SK-N-SH (cell line): ENCODE results near the gene SLC11A1. TPM values are rescaled to one million over a fixed set of nuclear protein-coding genes. Genes with fewer than 3 reads are reported as not detected.

Source experiments
- CTCF ChIA-PET: fragments of 300-600, 350-600 bp; formaldehyde crosslinking; extraction: SDS; loops from one replicate; lab custom pipeline; 2021; lab: Yijun Ruan, JAX
- POLR2A ChIA-PET: fragments of 350-600 bp; sonication (Branson Sonifier 250); formaldehyde crosslinking; extraction: SDS; loops from one replicate; lab custom pipeline; 2020; ENCODE audit warnings: antibody characterized with exemption, inconsistent platforms; lab: Yijun Ruan, JAX
- DNase-seq: peaks from one replicate; pipeline ENCODE4 v3.0.0; 2012
- H2AFZ ChIP-seq: fragments of 200-600 bp; sonication (generic); 2 replicates; pipeline ENCODE4 v1.8.1; 2016; ENCODE audit warnings: antibody characterized with exemption, mild to moderate bottlenecking, low read depth
- H3F3A ChIP-seq: fragments of 200-600 bp; sonication (generic); replicated peaks from 2 replicates; pipeline ENCODE3; 2016; ENCODE audit warnings: antibody characterized with exemption, mild to moderate bottlenecking; ENCODE audit not compliant: insufficient read depth
- H3K27ac ChIP-seq, 2 experiments: fragments of 200-500 bp in 1 of 2; fragments of 200-600 bp in 1 of 2; sonication (Bioruptor generic) in 1 of 2; sonication (generic), shearing (Covaris generic) in 1 of 2; 2 replicates each; pipeline versions ENCODE4 v1.5.1 to v1.6.1; 2014 to 2016; ENCODE audit warnings: low read depth in 2 of 2, inconsistent platforms in 1 of 2, low read length in 1 of 2, mild to moderate bottlenecking in 1 of 2, mixed read lengths in 1 of 2
- H3K27me3 ChIP-seq: fragments of 200-600 bp; sonication (generic), shearing (Covaris generic); 2 replicates; pipeline ENCODE4 v1.6.1; 2016; ENCODE audit warnings: mixed run types; ENCODE audit not compliant: insufficient read depth
- H3K36me3 ChIP-seq, 2 experiments: fragments of 200-500 bp in 1 of 2; fragments of 200-600 bp in 1 of 2; sonication (Bioruptor generic) in 1 of 2; sonication (generic) in 1 of 2; replicated peaks in 1 of 2; 2 replicates each; pipeline versions ENCODE3 to v1.5.1; 2014 to 2016; ENCODE audit warnings: low read length in 1 of 2, mild to moderate bottlenecking in 1 of 2; ENCODE audit not compliant: insufficient read depth in 2 of 2, control insufficient read depth in 1 of 2
- H3K4me1 ChIP-seq, 2 experiments: fragments of 200-500 bp in 1 of 2; fragments of 200-600 bp in 1 of 2; sonication (Bioruptor generic) in 1 of 2; sonication (generic), shearing (Covaris generic) in 1 of 2; 2 replicates each; pipeline versions ENCODE4 v1.5.1 to v1.6.1; 2014 to 2016; ENCODE audit warnings: low read depth in 1 of 2, low read length in 1 of 2, mixed run types in 1 of 2; ENCODE audit not compliant: insufficient read depth in 2 of 2, control insufficient read depth in 1 of 2
- H3K4me2 ChIP-seq: fragments of 200-600 bp; sonication (generic), shearing (Covaris generic); 2 replicates; pipeline ENCODE4 v1.6.1; 2017; ENCODE audit warnings: mixed run types
- H3K4me3 ChIP-seq, 2 experiments: fragments of 200-500 bp in 1 of 2; fragments of 200-600 bp in 1 of 2; sonication (Bioruptor generic) in 1 of 2; sonication (generic), shearing (Covaris generic) in 1 of 2; 2 replicates each; pipeline versions ENCODE4 v1.5.1 to v1.8.1; 2014 to 2016; ENCODE audit warnings: low read depth in 2 of 2, inconsistent platforms in 1 of 2, low read length in 1 of 2, mild to moderate bottlenecking in 1 of 2, mixed read lengths in 1 of 2, moderate library complexity in 1 of 2
- H3K79me2 ChIP-seq: fragments of 200-600 bp; sonication (generic); 2 replicates; pipeline ENCODE4 v1.8.1; 2017; ENCODE audit warnings: mild to moderate bottlenecking; ENCODE audit not compliant: insufficient read depth
- H3K9ac ChIP-seq: fragments of 200-600 bp; sonication (generic); 2 replicates; pipeline ENCODE4 v1.6.1; 2017; ENCODE audit warnings: mixed run types
- H3K9me2 ChIP-seq: fragments of 200-600 bp; sonication (generic); 2 replicates; pipeline ENCODE4 v1.6.1; 2017; ENCODE audit warnings: mixed run types
- H3K9me3 ChIP-seq: fragments of 200-600 bp; sonication (generic); 2 replicates; pipeline ENCODE4 v1.6.1; 2017; ENCODE audit warnings: mixed run types, mild to moderate bottlenecking, moderate library complexity
- H4K20me1 ChIP-seq: fragments of 200-600 bp; sonication (generic); 2 replicates; pipeline ENCODE4 v1.6.1; 2017; ENCODE audit warnings: mild to moderate bottlenecking, mixed run types; ENCODE audit not compliant: insufficient read depth
- CHD2 ChIP-seq: fragments of 150-350 bp; IDR thresholded peaks from 2 replicates; pipeline ENCODE4 v1.6.1; 2018; ENCODE audit warnings: low read length; ENCODE audit not compliant: partially characterized antibody
- EP300 ChIP-seq, 2 experiments: IDR thresholded peaks; 2 replicates each; pipeline versions ENCODE4 v1.4.0 to v1.6.1; 2012; ENCODE audit warnings: borderline replicate concordance in 1 of 2, low read depth in 1 of 2, low read length in 1 of 2
- FOSL2 ChIP-seq: IDR thresholded peaks from 2 replicates; pipeline ENCODE4 v1.4.0; 2012; ENCODE audit warnings: low read depth, mild to moderate bottlenecking, moderate library complexity, borderline replicate concordance
- FOXJ3 ChIP-seq: sonication (generic); formaldehyde crosslinking; IDR thresholded peaks from 2 replicates; pipeline ENCODE4 v1.5.1; 2020; ENCODE audit warnings: mild to moderate bottlenecking, missing genetic modification reagents
- GABPA ChIP-seq: IDR thresholded peaks from 2 replicates; pipeline ENCODE4 v1.4.0; 2012; ENCODE audit warnings: low read depth, mild to moderate bottlenecking
- GATA2 ChIP-seq: sonication (generic); formaldehyde crosslinking; IDR thresholded peaks from 2 replicates; pipeline ENCODE4 v1.5.0; 2020; ENCODE audit warnings: mild to moderate bottlenecking, missing genetic modification reagents
- MEF2A ChIP-seq: IDR thresholded peaks from 2 replicates; pipeline ENCODE4 v1.4.0; 2012; ENCODE audit warnings: low read depth, borderline replicate concordance
- NFIC ChIP-seq: IDR thresholded peaks from 2 replicates; pipeline ENCODE4 v1.4.0; 2012; ENCODE audit warnings: borderline replicate concordance
- RCOR1 ChIP-seq: fragments of 150-350 bp; IDR thresholded peaks from 2 replicates; pipeline ENCODE4 v1.6.1; 2017; ENCODE audit warnings: antibody characterized with exemption, low read length
- RFX5 ChIP-seq: IDR thresholded peaks from 2 replicates; pipeline ENCODE4 v1.6.1; 2012; ENCODE audit warnings: mild to moderate bottlenecking, improper control_type of control experiment, low read length
- RXRA ChIP-seq: IDR thresholded peaks from 2 replicates; pipeline ENCODE4 v1.4.0; 2012; ENCODE audit warnings: low read depth, mild to moderate bottlenecking, borderline replicate concordance
- SIN3A ChIP-seq: IDR thresholded peaks from 2 replicates; pipeline ENCODE4 v1.6.1; 2012; ENCODE audit warnings: low read depth, mild to moderate bottlenecking, low read length, moderate library complexity, borderline replicate concordance
- SMC3 ChIP-seq: IDR thresholded peaks from 2 replicates; pipeline ENCODE4 v1.6.1; 2012; ENCODE audit warnings: low read depth, low read length, improper control_type of control experiment
- TCF12 ChIP-seq: IDR thresholded peaks from 2 replicates; pipeline ENCODE4 v1.4.0; 2012
- TEAD4 ChIP-seq: IDR thresholded peaks from 2 replicates; pipeline ENCODE4 v1.4.0; 2012; ENCODE audit warnings: mild to moderate bottlenecking, borderline replicate concordance; ENCODE audit not compliant: insufficient read depth
- WGBS: methylation state at CpG from one replicate; pipeline ENCODE4 v1.1.6; 2017; ENCODE audit warnings: low lambda C conversion rate; 5-methylcytosine and 5-hydroxymethylcytosine counted together
- polyA plus RNA-seq, 3 experiments: library from polyadenylated mRNA; depleted of rRNA; stranded (reverse); fragments of >200 nt; gene quantifications; 2 replicates each; pipeline ENCODE4 v1.2.3, GENCODE V29; 2012
- TF ChIP-seq, protein P1 (sequence below): IDR thresholded peaks from 2 replicates; pipeline ENCODE4; 2012
- TF ChIP-seq, protein P2 (sequence below): IDR thresholded peaks from 2 replicates; pipeline ENCODE4 v1.4.0; 2012; ENCODE audit warnings: low read depth
- TF ChIP-seq, protein P3 (sequence below): IDR thresholded peaks from 2 replicates; pipeline ENCODE4 v1.4.0; 2012; ENCODE audit warnings: low read depth, borderline replicate concordance
- TF ChIP-seq, protein P4 (sequence below): fragments of 200-600 bp; sonication (generic); IDR thresholded peaks from 2 replicates; pipeline ENCODE4 v1.6.1; 2017; ENCODE audit warnings: antibody characterized with exemption, mild to moderate bottlenecking, moderate library complexity

SLC11A1 gene
- polyA plus RNA-seq, 1 of the 3 experiments (the other 2 are of a cell fraction), result 0.26 TPM

DNA sequence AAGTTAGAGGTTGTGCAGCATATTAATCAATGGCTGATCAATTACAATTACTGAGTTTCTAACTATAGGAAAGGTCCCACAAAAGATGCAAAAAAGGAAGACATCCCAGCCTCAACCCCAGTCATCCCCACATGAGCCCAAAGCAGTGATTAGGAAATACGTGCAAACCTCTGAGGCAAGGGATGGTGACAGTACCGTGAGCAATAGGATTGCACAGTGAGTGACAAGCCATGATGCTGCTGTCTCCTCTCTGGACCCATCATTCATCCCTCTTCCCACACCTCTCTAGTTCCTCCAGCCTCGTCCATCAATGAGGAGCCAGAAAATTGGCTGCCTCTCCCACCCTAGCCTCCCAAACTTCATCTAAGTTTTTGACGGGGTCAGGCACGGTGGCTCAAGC, 4.0 kb upstream of the SLC11A1 start:
- Histone ChIP-seq H3K4me1 (no peaks in the 10 kb centered on the region), H3K27ac (no peak overlapping the region), H4K20me1 (no peaks in the 10 kb centered on the region), H3K36me3 (no peaks in the 10 kb centered on the region), H3K9me2 (no peaks in the 10 kb centered on the region), H3K79me2 (no peaks in the 10 kb centered on the region), H2AFZ (no peak overlapping the region), H3K27me3 (no peaks in the 10 kb centered on the region), H3K4me2 (no peak overlapping the region), H3K4me3 (no peak overlapping the region), H3K9ac (no peak overlapping the region), H3K9me3 (no peaks in the 10 kb centered on the region), H3F3A (peaks cover 5% of the 10 kb centered on the region)
- ChIA-PET POLR2A (no interaction called here), CTCF (interaction anchor here (1.3 kb wide), 1 partner anchor 105 kb away, joined by 3 read pairs; no protein-coding TSS in a partner anchor)
- WGBS, result 80% methylated on average over 5 of the region's 5 CpGs
- TF ChIP-seq TCF12 (no peak), EP300 (IDR thresholded peaks at IDR 0.05; ENCODE audit: borderline replicate concordance in 1 of 2, low read depth in 1 of 2, low read length in 1 of 2) (no peak), FOSL2 (no peak), RCOR1 (no peak), SIN3A (no peak)
- TF ChIP-seq, protein P1, sequence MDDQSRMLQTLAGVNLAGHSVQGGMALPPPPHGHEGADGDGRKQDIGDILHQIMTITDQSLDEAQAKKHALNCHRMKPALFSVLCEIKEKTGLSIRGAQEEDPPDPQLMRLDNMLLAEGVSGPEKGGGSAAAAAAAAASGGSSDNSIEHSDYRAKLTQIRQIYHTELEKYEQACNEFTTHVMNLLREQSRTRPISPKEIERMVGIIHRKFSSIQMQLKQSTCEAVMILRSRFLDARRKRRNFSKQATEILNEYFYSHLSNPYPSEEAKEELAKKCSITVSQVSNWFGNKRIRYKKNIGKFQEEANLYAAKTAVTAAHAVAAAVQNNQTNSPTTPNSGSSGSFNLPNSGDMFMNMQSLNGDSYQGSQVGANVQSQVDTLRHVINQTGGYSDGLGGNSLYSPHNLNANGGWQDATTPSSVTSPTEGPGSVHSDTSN, result no peak
- TF ChIP-seq, protein P2, sequence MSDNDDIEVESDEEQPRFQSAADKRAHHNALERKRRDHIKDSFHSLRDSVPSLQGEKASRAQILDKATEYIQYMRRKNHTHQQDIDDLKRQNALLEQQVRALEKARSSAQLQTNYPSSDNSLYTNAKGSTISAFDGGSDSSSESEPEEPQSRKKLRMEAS, result no peak
- DNase-seq, result no peak

DNA sequence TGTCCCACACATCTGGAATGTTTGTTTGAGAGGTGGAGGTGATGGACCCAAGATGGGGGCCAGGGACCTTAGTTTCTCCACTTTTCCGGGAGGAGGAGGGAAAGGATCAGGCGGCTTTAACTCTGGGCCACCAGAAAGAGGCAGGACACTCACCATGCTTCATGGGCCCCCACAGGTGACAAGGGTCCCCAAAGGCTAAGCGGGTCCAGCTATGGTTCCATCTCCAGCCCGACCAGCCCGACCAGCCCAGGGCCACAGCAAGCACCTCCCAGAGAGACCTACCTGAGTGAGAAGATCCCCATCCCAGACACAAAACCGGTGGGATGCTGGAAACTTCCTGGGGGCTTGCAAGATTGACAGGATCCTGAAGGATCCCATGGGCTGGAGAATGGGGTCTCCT, 712 bp downstream of the SLC11A1 start:
- 83% methylated on average over 5 of the region's 6 CpGs for WGBS
- POLR2A ChIA-PET, result no interaction called here

More for the DNA sequence above, 712 bp downstream of the SLC11A1 start:
- H2AFZ ChIP-seq, result no peak overlapping the region
- no peaks in the 10 kb centered on the region for H3F3A ChIP-seq
- no peak for DNase-seq
- TF ChIP-seq, protein P2, result no peak
- TF ChIP-seq TCF12, result no peak
- TF ChIP-seq MEF2A, result no peak
- TF ChIP-seq, protein P3, sequence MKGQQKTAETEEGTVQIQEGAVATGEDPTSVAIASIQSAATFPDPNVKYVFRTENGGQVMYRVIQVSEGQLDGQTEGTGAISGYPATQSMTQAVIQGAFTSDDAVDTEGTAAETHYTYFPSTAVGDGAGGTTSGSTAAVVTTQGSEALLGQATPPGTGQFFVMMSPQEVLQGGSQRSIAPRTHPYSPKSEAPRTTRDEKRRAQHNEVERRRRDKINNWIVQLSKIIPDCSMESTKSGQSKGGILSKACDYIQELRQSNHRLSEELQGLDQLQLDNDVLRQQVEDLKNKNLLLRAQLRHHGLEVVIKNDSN, result no peak
- no peak for TF ChIP-seq CHD2
- TF ChIP-seq FOXJ3, result no peak
- TF ChIP-seq, protein P4, sequence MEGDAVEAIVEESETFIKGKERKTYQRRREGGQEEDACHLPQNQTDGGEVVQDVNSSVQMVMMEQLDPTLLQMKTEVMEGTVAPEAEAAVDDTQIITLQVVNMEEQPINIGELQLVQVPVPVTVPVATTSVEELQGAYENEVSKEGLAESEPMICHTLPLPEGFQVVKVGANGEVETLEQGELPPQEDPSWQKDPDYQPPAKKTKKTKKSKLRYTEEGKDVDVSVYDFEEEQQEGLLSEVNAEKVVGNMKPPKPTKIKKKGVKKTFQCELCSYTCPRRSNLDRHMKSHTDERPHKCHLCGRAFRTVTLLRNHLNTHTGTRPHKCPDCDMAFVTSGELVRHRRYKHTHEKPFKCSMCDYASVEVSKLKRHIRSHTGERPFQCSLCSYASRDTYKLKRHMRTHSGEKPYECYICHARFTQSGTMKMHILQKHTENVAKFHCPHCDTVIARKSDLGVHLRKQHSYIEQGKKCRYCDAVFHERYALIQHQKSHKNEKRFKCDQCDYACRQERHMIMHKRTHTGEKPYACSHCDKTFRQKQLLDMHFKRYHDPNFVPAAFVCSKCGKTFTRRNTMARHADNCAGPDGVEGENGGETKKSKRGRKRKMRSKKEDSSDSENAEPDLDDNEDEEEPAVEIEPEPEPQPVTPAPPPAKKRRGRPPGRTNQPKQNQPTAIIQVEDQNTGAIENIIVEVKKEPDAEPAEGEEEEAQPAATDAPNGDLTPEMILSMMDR, result no peak
- no peak for TF ChIP-seq GATA2 (CRISPR knock-in tag)
- TF ChIP-seq NFIC, result no peak
- no peak for TF ChIP-seq RXRA
- no peak for TF ChIP-seq RCOR1
- no peak for TF ChIP-seq RFX5
- no peak for TF ChIP-seq GABPA
- no peak for TF ChIP-seq TEAD4
- TF ChIP-seq SMC3, result no peak
- H3K27me3 ChIP-seq, result no peaks in the 10 kb centered on the region
- no peak overlapping the region for H3K4me3 ChIP-seq
- H3K9ac ChIP-seq, result no peak overlapping the region
- H4K20me1 ChIP-seq, result no peaks in the 10 kb centered on the region
- H3K4me1 ChIP-seq, result no peaks in the 10 kb centered on the region; a peak in 2 of 4 replicates
- CTCF ChIA-PET, result interaction anchor here (0.8 to 2.5 kb wide), 4 partner anchors 12 to 81 kb away, joined by 3 to 20 read pairs (median 4); partner anchors contain the start of gene CATIP
- H3K36me3 ChIP-seq, result no peaks in the 10 kb centered on the region
- H3K79me2 ChIP-seq, result no peaks in the 10 kb centered on the region
- H3K27ac ChIP-seq, result no peak overlapping the region
- H3K9me3 ChIP-seq, result no peaks in the 10 kb centered on the region
- H3K4me2 ChIP-seq, result no peak overlapping the region
- H3K9me2 ChIP-seq, result no peaks in the 10 kb centered on the region
